ENCODE results near the gene OR13A1. TPM values are rescaled to one million over a fixed set of nuclear protein-coding genes. Genes with fewer than 3 reads are reported as not detected.

The OR13A1 gene
- total RNA-seq, 6 experiments from 2014 or later = not detected

DNA sequence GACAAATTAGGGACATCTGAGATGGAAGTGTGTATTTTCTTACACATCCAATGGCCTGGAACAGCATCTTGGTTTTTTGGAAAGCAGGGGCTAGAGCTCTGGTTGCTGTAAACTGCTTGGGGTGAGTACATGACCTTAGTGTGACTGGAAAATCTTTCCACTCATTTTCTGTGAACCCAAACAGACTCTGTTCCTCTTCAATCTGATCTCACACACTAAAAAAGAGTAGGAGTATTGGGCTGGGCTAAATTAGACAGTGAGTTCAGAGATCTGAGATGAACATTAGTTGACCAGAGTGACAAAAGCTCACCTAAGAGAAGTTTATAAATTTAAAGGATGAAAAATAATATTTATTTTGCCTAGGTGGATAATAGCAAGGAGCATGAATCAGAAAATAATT, 59.2 kb downstream of the OR13A1 start:
- Mint-ChIP-seq H3K27me3 (ENCODE audit: insufficient read depth) (peaks cover 6% of the 10 kb centered on the region), H3K9me3 (no peaks in the 10 kb centered on the region), H3K4me3 (no peak overlapping the region), H3K27ac (no peak overlapping the region), H3K4me1 (ENCODE audit: low read depth) (no peaks in the 10 kb centered on the region), H3K36me3 (ENCODE audit: low read depth) (no peaks in the 10 kb centered on the region)
- TF ChIP-seq, protein P1, sequence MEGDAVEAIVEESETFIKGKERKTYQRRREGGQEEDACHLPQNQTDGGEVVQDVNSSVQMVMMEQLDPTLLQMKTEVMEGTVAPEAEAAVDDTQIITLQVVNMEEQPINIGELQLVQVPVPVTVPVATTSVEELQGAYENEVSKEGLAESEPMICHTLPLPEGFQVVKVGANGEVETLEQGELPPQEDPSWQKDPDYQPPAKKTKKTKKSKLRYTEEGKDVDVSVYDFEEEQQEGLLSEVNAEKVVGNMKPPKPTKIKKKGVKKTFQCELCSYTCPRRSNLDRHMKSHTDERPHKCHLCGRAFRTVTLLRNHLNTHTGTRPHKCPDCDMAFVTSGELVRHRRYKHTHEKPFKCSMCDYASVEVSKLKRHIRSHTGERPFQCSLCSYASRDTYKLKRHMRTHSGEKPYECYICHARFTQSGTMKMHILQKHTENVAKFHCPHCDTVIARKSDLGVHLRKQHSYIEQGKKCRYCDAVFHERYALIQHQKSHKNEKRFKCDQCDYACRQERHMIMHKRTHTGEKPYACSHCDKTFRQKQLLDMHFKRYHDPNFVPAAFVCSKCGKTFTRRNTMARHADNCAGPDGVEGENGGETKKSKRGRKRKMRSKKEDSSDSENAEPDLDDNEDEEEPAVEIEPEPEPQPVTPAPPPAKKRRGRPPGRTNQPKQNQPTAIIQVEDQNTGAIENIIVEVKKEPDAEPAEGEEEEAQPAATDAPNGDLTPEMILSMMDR (IDR thresholded peaks at IDR 0.05) = no peak
- no peak for DNase-seq

DNA sequence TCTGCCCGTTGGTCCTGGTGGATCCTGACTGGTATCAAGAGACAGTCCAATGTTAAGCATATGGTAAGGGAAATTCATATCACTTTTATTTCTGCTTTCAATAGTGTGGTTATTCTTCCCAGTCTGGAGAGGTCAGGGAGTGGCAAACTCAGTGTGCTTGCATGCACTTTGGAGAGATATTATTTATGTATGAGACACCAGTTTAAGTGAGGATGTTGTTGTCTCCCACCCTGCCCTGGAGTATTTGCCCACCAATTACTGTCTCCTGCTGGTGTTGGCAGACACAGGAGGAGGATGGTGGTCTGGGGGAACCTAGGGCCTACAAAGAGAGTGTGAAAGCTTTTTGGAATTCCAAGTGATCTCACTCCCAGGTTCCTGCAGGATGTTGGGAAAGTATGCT, 59.7 kb downstream of the OR13A1 start:
- TF ChIP-seq, protein P1 (IDR thresholded peaks at IDR 0.05) = no peak
- Mint-ChIP-seq H3K4me3 (no peak overlapping the region), H3K36me3 (ENCODE audit: low read depth) (no peaks in the 10 kb centered on the region), H3K9me3 (no peaks in the 10 kb centered on the region), H3K27ac (no peak overlapping the region), H3K4me1 (ENCODE audit: low read depth) (no peaks in the 10 kb centered on the region), H3K27me3 (ENCODE audit: insufficient read depth) (peaks cover 6% of the 10 kb centered on the region)
- DNase-seq = no peak

DNA sequence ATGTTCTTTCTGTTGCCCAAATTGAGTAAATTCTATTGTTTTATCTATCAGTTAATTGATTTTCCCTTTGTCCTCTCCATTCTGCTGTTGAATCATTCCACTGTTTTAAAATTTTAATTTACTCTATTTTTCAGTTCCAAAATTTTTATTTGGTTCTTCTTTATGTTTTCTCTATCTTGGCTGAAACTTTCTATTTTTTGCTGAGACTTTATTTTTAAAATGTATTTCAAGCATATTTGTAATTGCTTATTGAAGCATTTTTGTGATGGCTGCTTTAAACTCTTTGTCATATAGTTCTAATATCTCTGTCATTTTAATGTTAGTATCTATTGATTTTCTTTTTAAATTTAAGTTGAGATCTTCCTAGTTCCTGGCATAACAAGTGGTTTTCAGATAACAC, 60.5 kb downstream of the OR13A1 start:
- no peak for DNase-seq
- no peak overlapping the region for H3K27ac Mint-ChIP-seq

DNA sequence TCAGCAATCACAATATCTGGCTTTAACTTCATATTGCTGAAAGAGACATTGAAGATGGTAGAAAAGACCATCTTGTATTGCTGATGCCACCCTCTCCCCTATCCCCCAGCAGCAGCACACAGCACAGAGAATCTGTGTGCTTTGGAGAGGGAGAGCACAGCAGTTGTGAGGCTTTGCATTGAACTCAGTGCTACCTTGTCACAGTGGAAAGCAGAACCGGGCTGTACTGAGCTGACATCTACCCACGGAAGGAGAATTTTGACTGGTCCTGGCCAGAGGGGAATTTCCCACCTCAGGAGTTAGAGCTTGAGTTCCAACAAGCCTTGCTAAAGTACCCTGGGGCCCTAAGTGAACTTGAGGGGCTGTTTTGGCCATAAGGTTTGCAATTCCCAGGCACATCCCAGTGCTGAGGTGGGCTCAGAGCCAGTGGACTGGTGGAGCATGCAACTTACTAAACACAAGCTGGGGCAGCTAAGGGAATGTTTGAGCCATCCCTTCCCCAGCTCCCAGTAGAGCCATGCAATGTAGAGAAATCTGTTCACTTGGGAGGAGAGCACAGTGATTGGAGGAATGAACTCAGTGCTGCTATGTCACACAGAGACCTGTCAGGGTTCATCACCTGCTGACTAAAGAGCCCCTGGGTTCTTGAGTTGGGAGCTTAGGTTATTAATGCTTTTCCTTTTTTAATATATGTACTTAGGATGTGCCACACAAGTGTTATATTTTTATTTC, 62.1 kb downstream of the OR13A1 start:
- Mint-ChIP-seq H3K9me3 (no peaks in the 10 kb centered on the region), H3K27me3 (ENCODE audit: insufficient read depth) (peaks cover 6% of the 10 kb centered on the region), H3K4me3 (no peak overlapping the region), H3K4me1 (ENCODE audit: low read depth) (no peaks in the 10 kb centered on the region), H3K27ac (no peak overlapping the region), H3K36me3 (ENCODE audit: low read depth) (no peaks in the 10 kb centered on the region)
- no peak for DNase-seq
- TF ChIP-seq, protein P1 (IDR thresholded peaks at IDR 0.05) = no peak

More for the DNA sequence above, 60.5 kb downstream of the OR13A1 start:
- no peaks in the 10 kb centered on the region for H3K4me1 Mint-ChIP-seq (ENCODE audit: low read depth)
- TF ChIP-seq, protein P1 (IDR thresholded peaks at IDR 0.05) = no peak
- H3K27me3 Mint-ChIP-seq (ENCODE audit: insufficient read depth) = peaks cover 6% of the 10 kb centered on the region
- no peaks in the 10 kb centered on the region for H3K36me3 Mint-ChIP-seq (ENCODE audit: low read depth)
- no peaks in the 10 kb centered on the region for H3K9me3 Mint-ChIP-seq
- no peak overlapping the region for H3K4me3 Mint-ChIP-seq

Other genes with a start within 250 kb of the OR13A1 start
- not detected for gene ALOX5, start 58.6 kb upstream of the OR13A1 start, total RNA-seq (2021; fragmentation: NEBNext Ultra II Directional; extraction: Animal tissue kit (Norgen Biotek cat#: 25700))

All from HFFc6 (cell line).